Thoracic aorta (tissue), 2 donors: ENCODE data around the gene PRKAG1. TPM values are rescaled to one million over a fixed set of nuclear protein-coding genes. Genes with fewer than 3 reads are reported as not detected.
A peak's percentile ranks its signal among the peaks of the same experiment; 100 is the strongest.

Experiments
- ATAC-seq: fragments of 150-250 bp; one replicate; pipeline ENCODE4 v1.8.0; 2017; ENCODE audit warnings: low read depth; ENCODE audit not compliant: insufficient number of reproducible peaks, low FRiP score
- DNase-seq: peaks from one replicate; pipeline ENCODE4 v3.0.0-alpha.2; 2020; ENCODE audit warnings: low spot score
- H3K27ac ChIP-seq, 2 donors: fragments of 200-600 bp; sonication (generic); 1 replicate in 1 of 2; 2 replicates in 1 of 2; pipeline ENCODE4 v1.5.1; 2016; ENCODE audit warnings: mild to moderate bottlenecking in 2 of 2, moderate library complexity in 2 of 2
- H3K27me3 ChIP-seq: fragments of 200-600 bp; sonication (generic); replicated peaks from 2 replicates; pipeline ENCODE4 v1.6.0; 2016; ENCODE audit warnings: mild to moderate bottlenecking; ENCODE audit not compliant: insufficient read depth
- H3K36me3 ChIP-seq: fragments of 200-600 bp; sonication (generic); one replicate; pipeline ENCODE4 v1.5.1; 2016
- H3K4me1 ChIP-seq, 2 donors: fragments of 200-600 bp; sonication (generic); 1 replicate in 1 of 2; 2 replicates in 1 of 2; pipeline versions ENCODE4 v1.5.1 to v1.6.0; 2016; ENCODE audit warnings: low read depth in 2 of 2, mild to moderate bottlenecking in 1 of 2; ENCODE audit not compliant: control insufficient read depth in 1 of 2
- H3K4me3 ChIP-seq: fragments of 200-600 bp; sonication (generic); 2 replicates; pipeline ENCODE4 v1.5.1; 2016; ENCODE audit warnings: mild to moderate bottlenecking
- H3K9me3 ChIP-seq: fragments of 200-600 bp; sonication (generic); 2 replicates; pipeline ENCODE4 v1.5.1; 2016
- total RNA-seq, 2 donors: library from RNA; depleted of rRNA; stranded (reverse); fragments of >200 nt; gene quantifications; one replicate each; pipeline versions ENCODE4 v1.1.0 to v1.2.3, GENCODE V29; 2016
- TF ChIP-seq, protein P1 (sequence below): fragments of 200-600 bp; sonication (generic); IDR thresholded peaks from one replicate; pipeline ENCODE4 v1.5.1; 2019; ENCODE audit warnings: antibody characterized with exemption

The PRKAG1 gene
- total RNA-seq, 2 donors from 2014 or later: 53.2 to 68.1 TPM

DNA sequence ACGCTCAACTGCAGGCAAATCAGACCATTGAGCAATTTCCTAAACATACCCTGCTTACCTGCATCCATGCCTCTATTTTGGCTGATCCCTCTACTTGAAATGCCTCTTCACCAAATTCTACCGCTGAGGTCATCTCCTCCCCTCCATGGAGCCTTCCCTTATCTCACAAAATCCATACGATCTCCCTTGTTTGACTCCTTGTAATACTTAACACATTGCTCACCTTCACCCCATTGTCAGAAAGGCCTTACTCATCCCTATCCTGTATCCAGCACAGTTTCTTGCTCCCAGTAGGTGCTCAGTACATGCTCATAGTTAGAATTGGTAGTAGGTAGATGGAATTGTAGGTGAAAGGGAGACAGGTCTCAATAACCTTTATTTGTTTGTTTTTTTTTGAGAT, 24.8 kb downstream of the PRKAG1 start:
- Histone ChIP-seq H3K4me1 (peaks cover 15 to 26% of the 10 kb centered on the region in 2 donors), H3K4me3 (no peak overlapping the region), H3K36me3 (no peaks in the 10 kb centered on the region), H3K27ac (no peak overlapping the region), H3K9me3 (no peaks in the 10 kb centered on the region), H3K27me3 (peaks cover 4% of the 10 kb centered on the region)
- TF ChIP-seq, protein P1, sequence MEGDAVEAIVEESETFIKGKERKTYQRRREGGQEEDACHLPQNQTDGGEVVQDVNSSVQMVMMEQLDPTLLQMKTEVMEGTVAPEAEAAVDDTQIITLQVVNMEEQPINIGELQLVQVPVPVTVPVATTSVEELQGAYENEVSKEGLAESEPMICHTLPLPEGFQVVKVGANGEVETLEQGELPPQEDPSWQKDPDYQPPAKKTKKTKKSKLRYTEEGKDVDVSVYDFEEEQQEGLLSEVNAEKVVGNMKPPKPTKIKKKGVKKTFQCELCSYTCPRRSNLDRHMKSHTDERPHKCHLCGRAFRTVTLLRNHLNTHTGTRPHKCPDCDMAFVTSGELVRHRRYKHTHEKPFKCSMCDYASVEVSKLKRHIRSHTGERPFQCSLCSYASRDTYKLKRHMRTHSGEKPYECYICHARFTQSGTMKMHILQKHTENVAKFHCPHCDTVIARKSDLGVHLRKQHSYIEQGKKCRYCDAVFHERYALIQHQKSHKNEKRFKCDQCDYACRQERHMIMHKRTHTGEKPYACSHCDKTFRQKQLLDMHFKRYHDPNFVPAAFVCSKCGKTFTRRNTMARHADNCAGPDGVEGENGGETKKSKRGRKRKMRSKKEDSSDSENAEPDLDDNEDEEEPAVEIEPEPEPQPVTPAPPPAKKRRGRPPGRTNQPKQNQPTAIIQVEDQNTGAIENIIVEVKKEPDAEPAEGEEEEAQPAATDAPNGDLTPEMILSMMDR: no peak
- ATAC-seq (no peak), DNase-seq (no peak)

DNA sequence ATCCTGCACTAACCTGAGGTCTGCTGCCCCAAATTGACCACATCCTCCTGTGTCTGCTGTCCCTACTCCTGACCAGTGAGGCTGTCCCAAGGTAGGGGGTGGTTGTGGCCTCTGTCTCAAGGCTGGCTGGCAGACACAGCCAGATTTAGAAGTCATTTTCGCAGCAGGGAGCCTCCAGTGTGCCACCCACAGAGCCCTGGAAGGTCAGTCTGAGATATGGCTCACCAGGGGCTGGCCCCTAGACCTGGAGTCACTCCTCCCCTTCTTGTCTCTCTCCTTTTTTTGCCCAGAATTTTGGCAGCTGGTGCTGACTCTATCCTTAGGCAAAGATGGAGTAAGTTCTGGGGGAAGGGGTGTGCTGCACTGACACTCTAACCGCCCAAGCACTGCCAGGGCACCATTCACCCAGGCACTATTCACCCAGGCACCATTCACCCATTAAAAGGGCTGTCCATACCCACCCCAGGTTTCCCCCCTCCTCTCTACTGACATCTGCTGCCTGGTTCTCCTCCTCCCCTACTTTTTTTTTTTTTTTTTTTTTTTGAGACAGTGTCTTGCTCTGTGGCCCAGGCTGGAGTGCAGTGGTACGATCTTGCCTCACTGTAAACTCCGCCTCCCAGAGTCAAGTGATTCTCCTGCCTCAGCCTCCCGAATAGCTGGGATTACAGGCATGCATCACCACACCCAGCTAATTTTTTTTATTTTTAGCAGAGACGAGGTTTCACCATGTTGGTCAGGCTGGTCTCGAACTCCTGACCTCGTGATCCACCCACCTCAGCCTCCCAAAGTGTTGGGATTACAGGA, 27.1 kb downstream of the PRKAG1 start:
- H3K4me3 ChIP-seq: no peak overlapping the region
- no peak for DNase-seq
- H3K27ac ChIP-seq: no peak overlapping the region
- TF ChIP-seq, protein P1: no peak
- H3K36me3 ChIP-seq: no peaks in the 10 kb centered on the region
- ATAC-seq: no peak
- peaks cover 4% of the 10 kb centered on the region for H3K27me3 ChIP-seq
- peaks cover 5 to 6% of the 10 kb centered on the region in 2 donors for H3K4me1 ChIP-seq
- H3K9me3 ChIP-seq: no peaks in the 10 kb centered on the region

DNA sequence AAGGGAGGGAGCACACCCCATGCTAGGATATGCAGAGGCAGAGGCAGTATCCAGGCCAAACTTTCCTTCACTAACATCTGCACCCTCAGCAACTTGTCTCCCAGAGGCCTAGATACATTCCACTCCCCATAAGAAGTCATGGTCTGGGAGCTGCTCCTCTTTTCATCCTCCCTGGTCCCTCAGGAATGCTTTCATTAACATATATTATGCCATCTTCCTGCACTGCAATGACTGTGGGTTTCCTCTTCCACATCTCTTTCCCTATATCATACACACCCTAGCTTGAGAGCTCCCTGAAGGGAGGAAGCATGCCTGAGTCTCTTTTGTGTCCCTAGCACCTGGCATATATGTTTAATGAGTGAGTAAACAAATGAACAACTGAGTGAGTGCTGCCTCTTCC, 28.0 kb downstream of the PRKAG1 start:
- no peak overlapping the region for H3K27ac ChIP-seq

DNA sequence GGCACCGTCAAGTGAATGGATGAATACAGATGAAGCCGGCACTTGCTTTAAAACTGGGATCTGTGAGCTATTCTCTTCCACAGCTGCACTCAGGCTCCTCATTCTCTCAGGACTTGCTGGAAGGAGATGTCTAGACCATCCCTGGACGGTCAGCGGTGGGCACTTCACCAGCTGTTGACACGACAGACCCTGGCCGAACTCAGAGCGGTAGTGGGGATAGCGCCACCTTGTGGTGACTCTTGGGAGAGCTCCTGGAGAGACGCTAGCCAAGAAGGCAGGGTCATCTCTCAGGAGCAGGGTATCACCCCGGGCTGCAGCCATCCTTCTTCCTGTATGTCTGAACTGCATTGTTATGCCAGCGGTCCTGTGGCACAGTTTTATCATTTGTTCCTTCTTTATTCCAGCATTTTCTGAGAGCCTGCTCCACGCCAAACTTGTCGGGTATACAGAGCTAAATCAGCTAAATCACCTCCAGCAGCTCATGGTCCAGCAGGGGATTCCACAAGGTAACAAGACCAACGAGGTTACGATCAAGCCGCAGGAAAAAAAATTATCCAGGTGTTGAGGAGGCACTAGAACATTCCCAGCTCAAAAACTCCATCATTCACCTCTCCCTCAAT, 30.4 kb downstream of the PRKAG1 start:
- TF ChIP-seq, protein P1: peak; percentile 87
- peaks cover 0 to 18% of the 10 kb centered on the region in 2 donors for H3K4me1 ChIP-seq
- no peak overlapping the region for H3K4me3 ChIP-seq
- H3K27me3 ChIP-seq: no peaks in the 10 kb centered on the region
- no peak for DNase-seq
- ATAC-seq: no peak
- no peaks in the 10 kb centered on the region for H3K36me3 ChIP-seq
- H3K27ac ChIP-seq: no peak overlapping the region
- no peaks in the 10 kb centered on the region for H3K9me3 ChIP-seq

More for the DNA sequence above, 28.0 kb downstream of the PRKAG1 start:
- no peak for ATAC-seq
- H3K4me1 ChIP-seq: peaks cover 5 to 14% of the 10 kb centered on the region in 2 donors
- DNase-seq: no peak
- no peak overlapping the region for H3K4me3 ChIP-seq
- no peaks in the 10 kb centered on the region for H3K9me3 ChIP-seq
- H3K27me3 ChIP-seq: peaks cover 4% of the 10 kb centered on the region
- no peaks in the 10 kb centered on the region for H3K36me3 ChIP-seq
- TF ChIP-seq, protein P1: no peak

DNA sequence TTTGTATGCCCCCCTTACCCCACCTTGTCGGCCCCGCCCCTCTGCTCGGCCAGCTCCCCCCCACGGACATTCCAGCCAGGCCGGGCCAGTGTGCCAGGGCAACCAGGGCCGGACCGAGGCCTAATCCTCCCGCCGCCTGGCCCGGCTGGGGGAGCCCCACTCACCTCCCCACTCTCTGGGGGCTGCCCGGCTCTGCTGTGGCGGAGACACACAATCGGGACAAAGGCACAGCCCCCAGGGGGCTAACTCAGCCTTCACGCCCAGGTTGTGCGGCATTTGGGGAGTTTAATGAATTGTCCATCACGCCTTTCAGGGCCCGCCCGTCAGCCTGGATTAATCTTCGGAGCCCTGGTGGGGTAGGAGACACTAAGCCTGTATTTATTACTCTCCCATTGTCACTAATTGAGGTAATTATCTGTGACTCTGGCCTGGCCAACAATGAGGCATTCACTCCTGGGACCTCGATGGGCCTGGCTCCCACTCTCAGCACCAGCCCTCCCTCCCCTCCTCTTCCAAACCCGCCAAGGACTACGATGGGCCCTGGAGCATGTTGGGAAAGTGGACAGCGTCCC, 31.8 kb downstream of the PRKAG1 start:
- no peak for ATAC-seq
- H3K27me3 ChIP-seq: no peaks in the 10 kb centered on the region
- DNase-seq: no peak
- no peak overlapping the region for H3K4me3 ChIP-seq
- no peak overlapping the region for H3K27ac ChIP-seq
- TF ChIP-seq, protein P1: no peak
- no peaks in the 10 kb centered on the region for H3K36me3 ChIP-seq
- H3K9me3 ChIP-seq: no peaks in the 10 kb centered on the region
- peaks cover 0 to 18% of the 10 kb centered on the region in 2 donors for H3K4me1 ChIP-seq
